GM18858 (cell line): ENCODE results near the gene RPL37A.

Experiments
- ATAC-seq: cut with Tn5 transposase; IDR thresholded peaks from one replicate; pipeline ENCODE4 v1.9.1; 2021; ENCODE audit not compliant: unreplicated experiment

RPL37A gene

GRCh38 chr2:216498379-216499352 is at the start of gene RPL37A:
RPL37A (plus strand) TSS chr2:216498844; CDS start chr2:216498875, 31 bp downstream.
- peak; percentile 75 for ATAC-seq

DNA sequence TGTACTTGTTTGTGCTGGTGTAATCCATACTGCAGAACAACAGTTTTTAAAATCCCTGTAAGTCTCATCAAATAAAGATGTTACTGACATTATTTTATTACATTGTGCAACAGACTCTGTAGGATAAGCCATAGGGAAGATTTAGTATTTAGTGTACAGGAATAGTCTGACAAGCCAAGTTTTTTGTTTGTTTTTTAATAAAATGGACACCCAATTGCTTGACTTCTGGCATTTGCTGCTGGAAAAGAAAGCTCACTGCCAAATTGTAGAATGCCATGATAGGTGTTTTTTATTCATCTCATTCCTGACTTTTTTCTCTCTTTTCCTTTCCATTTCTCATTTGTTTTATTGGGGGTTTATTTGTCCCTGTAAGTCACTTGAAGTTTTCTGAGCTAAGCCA is 48.3 kb upstream of the RPL37A start:
- ATAC-seq = no peak

- ATAC-seq = no peak
Observed at GRCh38 chr2:216450784-216451183, 47.9 kb upstream of the RPL37A start.

- ATAC-seq = no peak
Observed at GRCh38 chr2:216453955-216454614, 44.6 kb upstream of the RPL37A start.

- no peak for ATAC-seq
Observed at GRCh38 chr2:216463148-216463547, 35.5 kb upstream of the RPL37A start.

DNA sequence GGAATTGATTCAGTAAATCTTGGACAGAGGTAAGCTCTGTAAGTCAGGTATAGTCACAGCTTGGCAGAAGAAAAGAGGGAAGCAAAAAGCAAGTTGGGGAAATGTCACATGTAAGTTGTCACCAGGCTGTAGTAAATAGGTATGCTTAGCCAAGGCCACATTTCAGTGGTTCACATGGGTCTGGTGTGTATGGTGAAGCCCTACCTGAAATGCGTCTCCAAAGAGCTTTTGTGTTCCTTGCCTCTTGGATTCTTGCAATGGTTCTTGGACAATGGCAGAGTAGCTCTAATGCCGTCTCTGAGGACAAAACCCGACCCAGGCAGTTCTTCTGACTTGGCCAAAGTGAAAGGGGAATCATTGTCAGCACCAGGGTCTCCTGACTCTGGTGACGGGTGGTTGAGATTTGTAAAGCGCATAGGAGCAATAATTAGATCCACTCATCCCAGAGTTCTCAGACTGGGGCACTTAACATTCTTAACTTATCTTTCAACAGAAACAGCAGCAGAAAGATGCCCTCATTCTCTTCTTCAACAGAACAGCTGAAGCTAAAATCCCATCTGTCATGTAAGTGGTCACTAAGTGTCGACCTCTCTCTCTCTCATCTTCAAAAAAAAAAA is 34.4 kb upstream of the RPL37A start:
- no peak for ATAC-seq

DNA sequence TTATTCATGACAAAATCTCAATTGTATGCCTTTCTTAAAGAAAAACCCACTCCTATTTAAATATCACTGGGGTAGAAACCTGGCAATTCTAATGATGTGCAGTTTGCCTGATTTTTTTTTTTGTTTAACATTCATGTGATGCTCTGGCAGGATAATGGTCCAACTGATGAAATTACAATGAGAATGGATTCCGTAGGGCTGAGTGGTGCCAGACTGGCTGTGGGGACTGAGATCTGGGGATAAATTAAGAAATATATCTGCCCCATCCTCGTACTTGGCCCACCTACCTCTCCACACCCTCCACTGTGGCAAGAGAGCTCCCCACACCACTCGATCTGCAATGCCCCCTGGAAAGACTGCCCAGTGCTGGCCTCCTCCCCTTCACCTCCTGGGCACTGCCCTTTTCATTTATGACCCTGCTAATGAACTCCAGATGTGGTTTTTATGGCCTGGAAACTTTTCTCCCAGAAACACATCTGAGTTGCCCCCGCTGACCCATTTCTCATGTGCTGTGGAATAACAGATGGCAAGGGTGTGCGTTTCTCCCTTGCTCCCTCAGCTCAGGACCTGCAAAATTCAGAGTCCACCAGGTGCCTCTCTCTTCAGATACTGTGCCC is 33.0 kb upstream of the RPL37A start:
- no peak for ATAC-seq

DNA sequence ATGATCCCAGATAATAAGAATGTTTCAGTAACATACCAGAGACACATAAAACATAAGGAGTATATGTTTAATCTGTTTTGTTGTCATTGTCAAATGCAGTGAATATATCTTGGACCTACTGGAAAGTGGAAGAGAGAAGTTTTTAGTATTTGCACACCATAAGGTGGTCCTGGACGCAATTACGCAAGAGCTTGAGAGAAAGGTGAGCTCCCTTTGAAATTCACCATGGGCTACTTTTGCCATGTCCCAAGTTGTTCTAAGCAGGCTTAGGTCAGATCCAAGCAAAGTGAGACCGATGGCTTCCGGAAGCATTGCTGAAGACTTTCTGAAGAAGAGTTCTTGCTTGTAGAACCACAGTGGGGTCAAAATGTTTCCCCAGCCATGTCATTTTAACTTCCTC is 30.8 kb upstream of the RPL37A start:
- no peak for ATAC-seq

GRCh38 chr2:216469661-216470060 is 29.0 kb upstream of the RPL37A start:
- no peak for ATAC-seq

GRCh38 chr2:216473187-216473586 is 25.5 kb upstream of the RPL37A start:
- no peak for ATAC-seq

DNA sequence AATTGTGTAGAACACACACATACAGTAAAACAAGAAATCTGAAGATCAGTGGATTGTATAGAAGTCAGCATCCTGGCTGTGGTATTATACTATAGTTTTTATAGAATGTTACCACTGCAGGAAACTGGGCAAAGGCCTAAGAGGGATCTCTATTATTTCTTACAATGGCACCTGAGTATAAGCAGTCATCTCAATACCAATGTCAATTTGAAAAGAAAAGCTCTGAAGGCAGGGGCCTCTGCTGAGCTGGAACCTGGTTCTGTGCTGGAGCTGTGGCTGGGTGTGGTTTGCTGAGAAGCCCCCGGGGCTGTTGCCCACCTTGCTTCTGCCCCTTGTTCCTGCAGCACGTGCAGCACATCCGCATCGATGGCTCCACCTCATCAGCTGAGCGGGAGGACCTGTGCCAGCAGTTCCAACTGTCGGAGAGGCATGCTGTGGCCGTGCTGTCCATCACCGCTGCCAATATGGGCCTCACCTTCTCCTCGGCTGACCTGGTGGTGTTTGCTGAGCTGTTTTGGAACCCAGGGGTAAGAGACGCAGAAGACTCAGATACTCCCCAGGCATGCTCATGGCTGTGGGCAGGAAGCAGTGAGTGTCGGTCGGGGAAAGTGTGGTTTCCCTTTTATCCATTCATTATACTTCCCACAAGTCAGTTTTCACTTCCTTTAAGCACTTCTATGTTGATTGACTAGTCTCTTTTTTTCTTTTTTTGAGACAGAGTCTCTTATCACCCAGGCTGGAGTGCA is 23.5 kb upstream of the RPL37A start:
- ATAC-seq = peak; percentile 70

GRCh38 chr2:216475767-216476166 is 22.9 kb upstream of the RPL37A start:
- no peak for ATAC-seq

DNA sequence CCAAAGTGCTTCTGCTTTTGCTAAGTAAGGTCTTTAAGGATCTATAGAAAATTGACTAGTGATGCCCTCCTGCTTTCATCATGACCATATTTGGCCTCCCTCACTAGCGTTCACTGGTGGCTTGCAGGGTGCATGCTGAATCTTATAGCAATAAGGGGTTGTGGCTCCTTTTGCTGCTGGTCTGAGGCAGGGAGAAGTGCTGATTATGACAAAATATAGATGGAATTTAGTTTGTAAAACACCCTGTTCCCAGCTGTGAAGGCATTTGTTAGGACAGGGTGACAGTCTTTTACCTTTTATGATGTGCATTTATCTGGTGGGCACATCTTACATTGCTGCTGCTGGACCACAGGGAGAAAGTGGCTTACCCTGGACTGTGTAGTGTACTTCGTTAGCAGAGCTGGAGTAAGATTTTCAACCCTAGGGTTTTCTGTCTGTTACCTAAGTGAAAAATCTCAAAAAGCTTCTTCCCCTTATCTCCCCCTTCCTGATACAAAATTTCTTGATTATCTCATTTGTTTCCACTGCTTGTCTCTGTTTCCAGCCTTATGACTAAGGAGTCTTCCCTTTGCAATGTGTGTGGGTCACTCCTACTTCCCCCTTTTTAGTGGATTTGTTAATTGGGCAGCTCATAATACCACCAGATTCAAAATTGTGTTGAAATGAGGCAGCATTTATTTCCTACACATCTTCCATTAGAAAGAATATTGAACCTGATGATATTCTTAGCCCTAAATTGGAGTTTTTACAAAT is 21.2 kb upstream of the RPL37A start:
- no peak for ATAC-seq

GRCh38 chr2:216478151-216478550 is 20.5 kb upstream of the RPL37A start:
- no peak for ATAC-seq

DNA sequence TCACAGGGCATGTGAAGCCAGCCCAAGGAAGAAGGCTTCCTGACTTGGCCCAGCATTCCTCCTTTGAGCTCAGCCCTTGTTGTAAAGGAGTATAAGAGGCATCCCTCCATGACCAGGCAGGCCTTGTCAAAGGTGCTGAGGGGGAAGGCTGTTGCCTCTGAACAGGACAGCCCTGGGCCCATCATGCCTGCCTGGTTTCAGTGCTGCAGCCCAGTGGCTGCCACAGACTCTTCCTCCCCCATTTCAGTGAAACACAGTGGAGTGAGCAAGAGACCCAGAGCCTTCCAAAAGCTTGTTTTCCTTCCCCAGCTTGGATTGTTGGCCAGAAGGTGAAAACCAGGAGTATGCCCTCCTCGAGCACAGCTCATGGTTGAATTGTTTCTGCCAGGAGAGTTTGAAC is 19.9 kb upstream of the RPL37A start:
- no peak for ATAC-seq

DNA sequence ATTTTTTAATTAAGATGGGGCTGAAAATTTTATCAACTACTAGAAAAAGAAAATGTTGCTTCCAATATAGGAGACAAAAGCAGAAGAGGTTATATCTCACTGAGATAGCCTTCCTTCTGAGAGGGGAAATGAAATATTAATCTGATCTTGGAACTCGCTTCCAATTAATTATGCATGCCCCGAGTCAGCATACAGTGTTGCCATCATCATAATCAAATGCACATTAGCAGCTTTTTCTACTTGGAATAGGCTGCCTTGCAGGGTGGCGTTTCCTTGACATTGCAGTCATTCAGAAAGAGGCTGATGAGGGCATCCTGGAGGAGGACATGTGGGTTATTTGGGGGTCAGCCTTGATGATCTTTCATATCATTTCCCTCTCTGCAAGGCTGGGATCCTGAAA is 18.4 kb upstream of the RPL37A start:
- ATAC-seq = no peak

DNA sequence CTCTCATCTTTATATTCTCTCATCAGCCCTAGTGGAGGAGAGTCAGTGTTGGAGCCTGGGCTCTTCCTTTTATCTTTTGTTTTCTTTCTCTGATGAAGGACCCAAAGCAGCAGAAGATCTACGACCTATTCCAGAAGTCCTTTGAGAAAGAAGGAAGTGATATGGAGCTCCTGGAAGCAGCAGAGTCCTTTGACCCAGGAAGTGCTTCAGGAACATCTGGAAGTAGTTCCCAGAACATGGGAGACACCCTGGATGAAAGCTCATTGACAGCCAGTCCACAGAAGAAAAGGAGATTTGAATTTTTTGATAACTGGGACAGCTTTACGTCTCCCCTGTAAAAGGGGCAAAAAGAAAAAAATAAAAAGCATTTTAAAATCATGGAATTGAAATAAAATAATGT is 16.0 kb upstream of the RPL37A start:
- ATAC-seq = no peak

DNA sequence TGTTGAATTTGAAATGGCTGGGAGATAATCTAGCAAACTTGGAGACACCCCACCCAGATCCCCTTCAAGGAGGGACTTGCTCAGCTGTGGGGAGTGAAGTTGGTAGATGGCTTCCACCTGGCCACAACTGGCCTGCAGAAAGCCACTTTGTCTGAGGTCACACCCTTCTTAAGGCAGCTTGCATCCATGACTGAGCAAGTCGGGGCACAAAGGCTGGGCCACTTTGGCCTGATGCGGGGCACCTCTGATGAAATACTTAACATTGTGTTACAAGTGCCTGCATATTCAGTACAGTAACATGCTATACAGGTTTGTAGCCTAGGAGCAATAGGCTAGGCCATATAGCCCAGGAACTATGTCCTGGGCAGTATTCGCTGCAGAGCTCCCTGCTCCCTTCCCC is 13.4 kb upstream of the RPL37A start:
- ATAC-seq = no peak

GRCh38 chr2:216485745-216486144 is 12.9 kb upstream of the RPL37A start:
- no peak for ATAC-seq

- ATAC-seq = no peak
Observed at GRCh38 chr2:216486271-216486670, 12.4 kb upstream of the RPL37A start.
